ENCODE results near the gene KCNQ4. TPM values are rescaled to one million over a fixed set of nuclear protein-coding genes. Genes with fewer than 3 reads are reported as not detected.

The KCNQ4 gene
- polyA plus RNA-seq, 1 experiment: 0.06 TPM

DNA sequence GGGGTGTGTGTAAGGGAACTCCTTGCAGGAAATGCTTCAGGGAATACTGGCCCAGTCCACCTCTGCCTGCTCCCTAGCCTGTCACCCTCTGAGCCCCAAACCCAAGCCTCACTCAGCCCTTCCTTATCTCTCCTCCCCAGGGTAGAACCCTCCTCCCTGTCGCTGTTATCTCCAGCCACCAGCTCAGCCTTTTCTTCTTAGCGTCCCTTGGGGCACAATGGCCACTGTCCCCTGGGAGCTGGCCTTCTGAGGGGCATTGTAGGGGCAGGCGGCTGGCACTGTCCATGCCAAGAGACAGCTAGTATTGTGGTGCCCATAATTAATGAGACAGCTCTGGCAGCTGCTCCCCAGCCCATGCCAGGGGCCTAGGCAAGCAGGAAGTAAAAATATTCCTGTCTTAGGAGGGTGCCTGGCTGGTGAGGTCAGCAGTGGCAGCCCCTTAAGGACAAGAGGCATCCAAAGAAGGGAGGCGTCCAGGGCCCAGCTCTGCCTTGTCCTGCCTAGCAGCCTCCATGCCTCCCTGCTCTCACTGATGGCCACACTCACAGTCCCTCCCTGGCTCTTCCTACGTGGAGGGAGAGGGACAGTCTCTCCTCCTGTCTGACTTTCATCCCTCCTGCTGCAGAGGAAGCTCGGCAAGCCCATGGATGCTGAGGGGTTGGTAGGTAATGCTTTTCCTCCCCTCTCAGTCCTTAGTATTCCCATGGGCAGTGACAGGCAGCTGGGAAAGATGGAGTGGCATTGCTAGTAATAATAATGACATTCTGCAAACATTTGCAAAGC lies 37.5 kb downstream of the KCNQ4 start:
- CTCF ChIA-PET: interaction anchor here (0.8 to 1.1 kb wide), 3 partner anchors 12 to 132 kb away, joined by 3 to 4 read pairs (median 3); no protein-coding TSS in a partner anchor

DNA sequence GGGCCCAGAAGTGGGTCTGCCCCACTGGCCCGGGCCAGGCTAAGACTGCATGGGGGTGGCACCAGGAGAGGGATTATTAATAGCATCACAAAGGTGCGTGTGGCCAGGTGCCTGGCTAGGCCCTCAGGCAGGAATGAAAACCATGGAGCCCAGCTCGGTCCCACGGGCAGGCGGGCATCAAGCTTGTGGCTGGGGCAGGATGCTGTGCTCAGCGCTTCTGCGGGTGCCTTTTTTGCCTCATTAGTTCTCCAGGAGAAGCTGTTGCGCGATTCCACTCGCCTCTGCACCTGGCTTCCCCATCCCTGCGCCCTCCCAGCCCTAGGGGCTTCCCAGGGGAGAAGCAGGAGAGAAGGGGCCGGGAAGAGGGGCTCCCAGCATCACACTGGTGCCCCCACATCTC lies 39.3 kb downstream of the KCNQ4 start:
- no peaks in the 10 kb centered on the region; the same call in none of the 2 replicates for H3K27me3 ChIP-seq (ENCODE audit: control insufficient read depth, insufficient read depth, low read length)
- H3K36me3 ChIP-seq (ENCODE audit: control insufficient read depth, insufficient read depth, low read length): no peaks in the 10 kb centered on the region
- ChIA-PET CTCF (no interaction called here), POLR2A (no interaction called here)
- no peak overlapping the region for H3K4me3 ChIP-seq (ENCODE audit: low read depth, low read length)
- DNase-seq (ENCODE audit: low read depth): no peak
- TF ChIP-seq, protein P1, sequence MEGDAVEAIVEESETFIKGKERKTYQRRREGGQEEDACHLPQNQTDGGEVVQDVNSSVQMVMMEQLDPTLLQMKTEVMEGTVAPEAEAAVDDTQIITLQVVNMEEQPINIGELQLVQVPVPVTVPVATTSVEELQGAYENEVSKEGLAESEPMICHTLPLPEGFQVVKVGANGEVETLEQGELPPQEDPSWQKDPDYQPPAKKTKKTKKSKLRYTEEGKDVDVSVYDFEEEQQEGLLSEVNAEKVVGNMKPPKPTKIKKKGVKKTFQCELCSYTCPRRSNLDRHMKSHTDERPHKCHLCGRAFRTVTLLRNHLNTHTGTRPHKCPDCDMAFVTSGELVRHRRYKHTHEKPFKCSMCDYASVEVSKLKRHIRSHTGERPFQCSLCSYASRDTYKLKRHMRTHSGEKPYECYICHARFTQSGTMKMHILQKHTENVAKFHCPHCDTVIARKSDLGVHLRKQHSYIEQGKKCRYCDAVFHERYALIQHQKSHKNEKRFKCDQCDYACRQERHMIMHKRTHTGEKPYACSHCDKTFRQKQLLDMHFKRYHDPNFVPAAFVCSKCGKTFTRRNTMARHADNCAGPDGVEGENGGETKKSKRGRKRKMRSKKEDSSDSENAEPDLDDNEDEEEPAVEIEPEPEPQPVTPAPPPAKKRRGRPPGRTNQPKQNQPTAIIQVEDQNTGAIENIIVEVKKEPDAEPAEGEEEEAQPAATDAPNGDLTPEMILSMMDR (IDR thresholded peaks at IDR 0.05; ENCODE audit: insufficient read depth, low read depth, low read length): no peak

More for the DNA sequence above, 37.5 kb downstream of the KCNQ4 start:
- DNase-seq (ENCODE audit: low read depth): no peak
- Histone ChIP-seq H3K36me3 (ENCODE audit: control insufficient read depth, insufficient read depth, low read length) (no peaks in the 10 kb centered on the region), H3K27me3 (ENCODE audit: control insufficient read depth, insufficient read depth, low read length) (peaks cover 7% of the 10 kb centered on the region), H3K4me3 (ENCODE audit: low read depth, low read length) (no peak overlapping the region)
- POLR2A ChIA-PET: no interaction called here
- TF ChIP-seq, protein P1 (IDR thresholded peaks at IDR 0.05; ENCODE audit: insufficient read depth, low read depth, low read length): no peak

DNA sequence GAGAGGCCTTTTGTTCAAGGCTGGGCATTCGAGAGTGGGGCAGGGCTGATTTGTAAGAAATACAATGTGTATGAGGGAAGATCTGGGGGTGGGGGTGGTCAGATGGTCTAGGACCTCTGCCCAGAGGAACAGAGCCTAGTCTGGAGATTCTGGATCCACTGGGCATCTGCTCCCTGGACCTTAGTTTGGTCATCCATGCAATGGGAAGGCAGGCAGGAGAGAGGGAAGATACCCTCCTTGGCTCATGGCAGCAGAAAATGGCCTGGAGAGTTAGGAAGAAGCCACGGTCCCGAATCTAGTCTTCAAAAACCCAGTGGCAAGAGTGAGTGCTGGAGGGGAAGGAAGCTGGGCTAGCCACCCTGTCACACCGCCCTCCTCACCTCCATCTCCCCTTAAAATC lies 39.8 kb downstream of the KCNQ4 start:
- POLR2A ChIA-PET: no interaction called here
- TF ChIP-seq, protein P1 (IDR thresholded peaks at IDR 0.05; ENCODE audit: insufficient read depth, low read depth, low read length): no peak
- Histone ChIP-seq H3K4me3 (ENCODE audit: low read depth, low read length) (no peak overlapping the region), H3K36me3 (ENCODE audit: control insufficient read depth, insufficient read depth, low read length) (no peaks in the 10 kb centered on the region), H3K27me3 (ENCODE audit: control insufficient read depth, insufficient read depth, low read length) (no peaks in the 10 kb centered on the region; the same call in none of the 2 replicates)
- CTCF ChIA-PET: no interaction called here
- DNase-seq (ENCODE audit: low read depth): no peak

DNA sequence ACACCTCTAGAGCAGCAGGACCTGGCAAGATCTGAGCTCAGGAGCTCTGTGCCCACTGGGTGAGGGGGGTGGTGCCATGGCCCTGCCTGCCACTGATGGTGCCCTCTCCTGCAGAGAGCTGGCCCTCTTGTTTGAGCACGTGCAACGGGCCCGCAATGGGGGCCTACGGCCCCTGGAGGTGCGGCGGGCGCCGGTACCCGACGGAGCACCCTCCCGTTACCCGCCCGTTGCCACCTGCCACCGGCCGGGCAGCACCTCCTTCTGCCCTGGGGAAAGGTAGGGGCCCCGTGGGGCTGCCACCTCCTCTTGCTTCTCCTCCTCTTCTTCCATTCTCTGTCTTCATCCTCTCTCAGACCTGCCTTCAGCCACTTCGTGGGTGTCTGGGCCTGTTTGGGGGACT lies 40.4 kb downstream of the KCNQ4 start:
- Histone ChIP-seq H3K4me3 (ENCODE audit: low read depth, low read length) (no peak overlapping the region), H3K27me3 (ENCODE audit: control insufficient read depth, insufficient read depth, low read length) (no peaks in the 10 kb centered on the region; the same call in none of the 2 replicates), H3K36me3 (ENCODE audit: control insufficient read depth, insufficient read depth, low read length) (no peaks in the 10 kb centered on the region)
- POLR2A ChIA-PET: no interaction called here
- DNase-seq (ENCODE audit: low read depth): no peak
- CTCF ChIA-PET: no interaction called here
- TF ChIP-seq, protein P1 (IDR thresholded peaks at IDR 0.05; ENCODE audit: insufficient read depth, low read depth, low read length): no peak

DNA sequence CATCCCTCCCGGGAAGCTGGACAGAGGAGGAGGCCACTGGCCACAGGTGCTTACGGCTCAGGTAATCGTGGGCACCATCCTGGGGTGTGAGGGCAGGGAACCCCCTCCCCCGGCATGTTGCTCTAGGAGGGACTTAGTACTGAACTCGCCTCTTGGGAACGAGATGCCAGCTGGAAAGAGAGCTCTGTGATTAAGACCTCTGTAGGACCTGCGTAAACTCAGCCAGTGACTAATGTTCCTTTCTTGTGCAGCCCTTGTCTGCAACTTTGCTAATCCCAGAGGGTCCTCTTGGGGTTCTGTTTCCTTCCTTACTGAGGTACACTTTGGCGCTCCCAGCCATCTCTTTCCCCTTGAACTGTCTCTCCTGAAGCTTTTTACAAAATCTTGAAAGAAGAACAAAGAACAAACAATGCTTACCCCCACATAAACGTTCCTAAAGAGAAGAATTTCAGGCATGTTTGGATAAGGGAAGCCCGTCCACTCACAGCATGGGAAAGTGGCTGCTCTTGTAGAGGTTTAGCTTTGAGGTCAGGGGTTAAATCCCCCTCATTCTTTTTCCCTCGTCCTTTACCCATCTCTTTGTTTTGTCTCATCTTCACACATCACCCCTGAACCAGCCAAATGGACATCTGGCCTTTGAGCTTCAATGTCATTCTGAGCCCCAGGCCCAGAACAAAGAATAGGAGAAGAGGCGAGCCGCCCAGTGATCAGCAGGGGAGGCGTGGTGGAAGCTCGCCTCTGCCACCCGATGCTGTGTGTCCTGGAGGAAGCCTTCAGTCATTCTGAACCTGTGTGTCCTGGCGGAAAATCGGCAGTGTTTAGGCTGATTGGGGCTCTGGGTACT lies 41.2 kb downstream of the KCNQ4 start:
- TF ChIP-seq, protein P1 (IDR thresholded peaks at IDR 0.05; ENCODE audit: insufficient read depth, low read depth, low read length): no peak

More for the DNA sequence above, 41.2 kb downstream of the KCNQ4 start:
- Histone ChIP-seq H3K4me3 (ENCODE audit: low read depth, low read length) (no peak overlapping the region), H3K36me3 (ENCODE audit: control insufficient read depth, insufficient read depth, low read length) (no peaks in the 10 kb centered on the region), H3K27me3 (ENCODE audit: control insufficient read depth, insufficient read depth, low read length) (no peaks in the 10 kb centered on the region; the same call in none of the 2 replicates)
- no peak for DNase-seq (ENCODE audit: low read depth)
- ChIA-PET POLR2A (no interaction called here), CTCF (no interaction called here)

All from BJ (cell line).